ENCODE measurements around the gene CD24. TPM values are rescaled to one million over a fixed set of nuclear protein-coding genes. Genes with fewer than 3 reads are reported as not detected.

The CD24 gene
- total RNA-seq, 1 donor from 2014 or later = 86.9 TPM

GRCh38 chr6:106959985-106960384, 14.5 kb downstream of the CD24 start:
- no peak overlapping the region for H3K4me3 ChIP-seq
- no peak overlapping the region for H3K27ac ChIP-seq
- no peaks in the 10 kb centered on the region for H3K36me3 ChIP-seq
- no peaks in the 10 kb centered on the region for H3K9me3 ChIP-seq
- DNase-seq (ENCODE audit: extremely low spot score in 2 of 2) = no peak
- H3K27me3 ChIP-seq = no peaks in the 10 kb centered on the region
- no peak for TF ChIP-seq CTCF (IDR thresholded peaks at IDR 0.05)
- TF ChIP-seq POLR2A (IDR thresholded peaks at IDR 0.05) = no peak
- TF ChIP-seq POLR2AphosphoS5 (IDR thresholded peaks at IDR 0.05; ENCODE audit: insufficient read depth in 1 of 2, low read depth in 1 of 2) = no peak
- no peaks in the 10 kb centered on the region for H3K4me1 ChIP-seq
- intact Hi-C loops (cut with DNase I) = no loop called here

DNA sequence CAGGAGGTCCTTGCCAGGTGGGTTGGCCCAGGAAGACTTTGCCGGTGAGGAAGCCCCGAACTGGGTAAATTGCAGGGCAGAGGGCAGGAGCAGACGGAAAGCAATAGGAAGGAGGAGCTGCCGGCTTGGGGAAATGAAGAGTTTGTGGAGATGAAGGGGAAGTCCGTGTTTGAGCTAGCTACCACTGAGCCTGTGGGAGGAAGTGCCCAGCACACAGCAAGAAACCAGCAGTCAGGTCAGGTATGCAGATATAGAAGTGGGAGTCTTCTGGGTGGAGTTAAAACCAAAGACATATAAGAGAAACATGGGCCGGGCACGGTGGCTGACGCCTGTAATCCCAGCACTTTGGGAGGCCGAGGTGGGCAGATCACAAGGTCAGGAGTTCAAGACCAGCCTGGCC, 34.7 kb downstream of the CD24 start:
- H3K36me3 ChIP-seq = no peaks in the 10 kb centered on the region
- no peak overlapping the region for H3K4me3 ChIP-seq
- intact Hi-C loops (cut with DNase I) = no loop called here
- H3K27ac ChIP-seq = no peak overlapping the region
- no peaks in the 10 kb centered on the region for H3K4me1 ChIP-seq
- TF ChIP-seq POLR2A (IDR thresholded peaks at IDR 0.05) (no peak), POLR2AphosphoS5 (IDR thresholded peaks at IDR 0.05; ENCODE audit: insufficient read depth in 1 of 2, low read depth in 1 of 2) (no peak), CTCF (IDR thresholded peaks at IDR 0.05) (no peak)
- DNase-seq (ENCODE audit: extremely low spot score in 2 of 2) = no peak
- H3K9me3 ChIP-seq = no peaks in the 10 kb centered on the region
- no peaks in the 10 kb centered on the region for H3K27me3 ChIP-seq

DNA sequence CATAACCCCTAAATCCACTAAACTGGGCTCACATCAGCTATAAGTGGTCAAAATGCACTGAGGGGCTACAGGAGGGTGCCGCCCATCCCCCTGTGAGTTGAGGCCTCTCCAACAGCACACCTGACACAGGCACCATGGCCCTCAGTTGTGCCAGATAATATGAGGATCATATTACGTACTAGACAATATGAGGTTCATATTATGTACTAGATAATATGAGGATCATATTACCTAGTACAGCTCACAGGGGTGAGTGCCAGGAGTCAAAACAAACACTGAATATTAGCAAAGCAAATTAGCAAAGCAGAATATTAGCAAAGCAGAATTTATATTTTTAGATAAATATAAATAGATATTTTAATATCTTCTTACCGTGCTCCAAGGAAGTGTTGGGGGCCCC, 35.3 kb downstream of the CD24 start:
- TF ChIP-seq POLR2A (IDR thresholded peaks at IDR 0.05) (no peak), CTCF (IDR thresholded peaks at IDR 0.05) (no peak), POLR2AphosphoS5 (IDR thresholded peaks at IDR 0.05; ENCODE audit: insufficient read depth in 1 of 2, low read depth in 1 of 2) (no peak)
- H3K9me3 ChIP-seq = no peaks in the 10 kb centered on the region
- DNase-seq (ENCODE audit: extremely low spot score in 2 of 2) = no peak
- H3K4me3 ChIP-seq = no peak overlapping the region
- no peaks in the 10 kb centered on the region for H3K27me3 ChIP-seq
- no peak overlapping the region for H3K27ac ChIP-seq
- no peaks in the 10 kb centered on the region for H3K4me1 ChIP-seq
- intact Hi-C loops (cut with DNase I) = no loop called here
- no peaks in the 10 kb centered on the region for H3K36me3 ChIP-seq

- H3K4me1 ChIP-seq = no peaks in the 10 kb centered on the region
- no peaks in the 10 kb centered on the region for H3K9me3 ChIP-seq
- DNase-seq (ENCODE audit: extremely low spot score in 2 of 2) = no peak
- no peak for TF ChIP-seq POLR2A (IDR thresholded peaks at IDR 0.05)
- TF ChIP-seq CTCF (IDR thresholded peaks at IDR 0.05) = no peak
- no peak for TF ChIP-seq POLR2AphosphoS5 (IDR thresholded peaks at IDR 0.05; ENCODE audit: insufficient read depth in 1 of 2, low read depth in 1 of 2)
- H3K27ac ChIP-seq = no peak overlapping the region
- no peak overlapping the region for H3K4me3 ChIP-seq
- intact Hi-C loops (cut with DNase I) = no loop called here
- H3K36me3 ChIP-seq = no peaks in the 10 kb centered on the region
- no peaks in the 10 kb centered on the region for H3K27me3 ChIP-seq
Observed at GRCh38 chr6:106927531-106928398, 46.8 kb downstream of the CD24 start.

DNA sequence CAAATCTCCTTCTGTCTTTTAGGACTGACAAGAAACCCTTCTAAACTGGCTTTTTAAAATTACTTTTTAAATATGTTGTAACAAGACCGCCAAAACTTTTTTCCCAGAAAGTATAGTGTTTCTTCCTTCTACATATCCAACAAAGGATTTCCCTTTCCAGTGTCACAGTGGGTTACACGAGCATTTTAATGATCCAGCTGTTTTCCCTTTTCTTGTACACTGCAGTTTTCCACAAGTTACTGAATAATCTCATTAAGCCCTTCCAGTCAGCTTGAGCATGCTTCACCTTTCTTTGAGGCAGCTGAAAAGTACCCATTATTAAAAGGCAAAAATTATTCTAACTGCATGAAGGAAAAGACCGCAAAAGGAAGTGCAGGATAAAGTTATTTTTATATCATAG, 48.6 kb downstream of the CD24 start:
- Histone ChIP-seq H3K27me3 (no peaks in the 10 kb centered on the region), H3K36me3 (no peaks in the 10 kb centered on the region), H3K27ac (no peak overlapping the region), H3K4me3 (no peak overlapping the region), H3K4me1 (no peaks in the 10 kb centered on the region), H3K9me3 (no peaks in the 10 kb centered on the region)
- no peak for DNase-seq (ENCODE audit: extremely low spot score in 2 of 2)
- intact Hi-C loops (cut with DNase I) = no loop called here
- TF ChIP-seq POLR2AphosphoS5 (IDR thresholded peaks at IDR 0.05; ENCODE audit: insufficient read depth in 1 of 2, low read depth in 1 of 2) (no peak), CTCF (IDR thresholded peaks at IDR 0.05) (no peak), POLR2A (IDR thresholded peaks at IDR 0.05) (no peak)

Measured in vagina (tissue), 2 donors.